ENCODE measurements around the gene CSF1R.

The CSF1R gene

GRCh38 chr5:150120617-150121447 lies 34.5 kb upstream of the CSF1R start:
- DNase-seq: no peak
- ATAC-seq: no peak

GRCh38 chr5:150120062-150120441 lies 33.7 kb upstream of the CSF1R start:
- ATAC-seq (no peak), DNase-seq (no peak)

- DNase-seq: no peak
- no peak for ATAC-seq
Measured at GRCh38 chr5:150119421-150120061, 33.2 kb upstream of the CSF1R start.

- no peak for DNase-seq
- ATAC-seq: no peak
Measured at GRCh38 chr5:150118561-150119229, 32.3 kb upstream of the CSF1R start.

- DNase-seq (no peak), ATAC-seq (no peak)
Measured at GRCh38 chr5:150117945-150118560, 31.7 kb upstream of the CSF1R start.

- ATAC-seq: no peak
- DNase-seq: no peak
Measured at GRCh38 chr5:150116667-150117400, 30.5 kb upstream of the CSF1R start.

- ATAC-seq: no peak
- DNase-seq: no peak
Measured at GRCh38 chr5:150114773-150115408, 28.5 kb upstream of the CSF1R start.

- DNase-seq: no peak
- no peak for ATAC-seq
Measured at GRCh38 chr5:150114102-150114641, 27.8 kb upstream of the CSF1R start.

- ATAC-seq (no peak), DNase-seq (no peak)
Measured at GRCh38 chr5:150113047-150113744, 26.8 kb upstream of the CSF1R start.

GRCh38 chr5:150112201-150113046 lies 26.1 kb upstream of the CSF1R start:
- DNase-seq (no peak), ATAC-seq (no peak)

GRCh38 chr5:150111122-150111521 lies 24.8 kb upstream of the CSF1R start:
- DNase-seq (no peak), ATAC-seq (no peak)

- ATAC-seq (no peak), DNase-seq (no peak)
Measured at GRCh38 chr5:150109921-150110320, 23.6 kb upstream of the CSF1R start.

- ATAC-seq (no peak), DNase-seq (no peak)
Measured at GRCh38 chr5:150108711-150109514, 22.6 kb upstream of the CSF1R start.

- ATAC-seq: no peak
- DNase-seq: no peak
Measured at GRCh38 chr5:150107909-150108447, 21.6 kb upstream of the CSF1R start.

- ATAC-seq (no peak), DNase-seq (no peak)
Measured at GRCh38 chr5:150106674-150107426, 20.5 kb upstream of the CSF1R start.

GRCh38 chr5:150105928-150106615 lies 19.7 kb upstream of the CSF1R start:
- ATAC-seq: no peak
- DNase-seq: no peak

- DNase-seq: no peak
- no peak for ATAC-seq
Measured at GRCh38 chr5:150104550-150104870, 18.2 kb upstream of the CSF1R start.

Measured in stimulated activated naive CD8-positive, alpha-beta T cell treated with anti-CD3 and anti-CD28 coated beads, Interleukin-15, Interleukin-2, amounts not matched to agents 100 U/mL and 50 U/mL, for 24 hours (primary cell).